GM12873 (cell line): Measurements from ENCODE around the gene OR51E1.

Source experiments
- CTCF ChIP-seq: IDR thresholded peaks from 2 replicates; pipeline ENCODE4 v1.5.1; 2012; ENCODE audit warnings: low read depth, mild to moderate bottlenecking, moderate library complexity, low read length, control low read depth; ENCODE audit not compliant: insufficient read depth; ENCODE audit errors: missing control alignments

The OR51E1 gene

DNA sequence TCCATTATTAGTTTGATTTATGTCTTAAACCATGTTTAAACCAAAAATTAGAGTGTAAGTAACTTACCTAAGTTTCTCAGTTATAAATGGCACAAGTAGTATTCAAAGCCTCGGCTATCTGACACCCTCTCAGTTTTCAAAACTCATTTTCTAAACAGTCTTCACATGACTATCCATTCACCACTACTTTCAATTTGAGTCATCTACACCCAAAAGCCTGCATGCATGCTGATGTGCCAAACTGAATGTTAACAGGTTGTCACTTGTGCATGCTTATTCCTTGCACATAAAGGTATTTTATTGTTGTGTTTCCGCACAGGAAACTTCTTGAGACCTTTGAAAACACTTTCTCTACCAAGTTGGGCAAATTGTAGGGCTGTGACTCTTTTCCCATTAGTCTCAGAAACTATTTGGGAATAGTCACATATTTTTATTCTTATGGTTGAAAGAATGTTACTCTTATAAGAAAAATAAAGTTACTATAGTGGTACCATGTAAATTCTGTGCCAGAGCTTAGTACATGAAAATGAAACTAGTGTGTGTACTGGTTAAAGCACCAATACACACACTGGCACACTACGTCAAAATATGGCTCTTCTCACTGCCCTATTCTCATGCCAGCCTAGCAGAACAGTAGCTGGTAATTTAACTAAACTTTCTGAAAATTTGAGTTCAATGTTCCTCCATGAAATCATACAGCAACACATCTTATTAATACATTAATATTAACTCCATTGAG, 56.1 kb downstream of the OR51E1 start:
- no peak for TF ChIP-seq CTCF

DNA sequence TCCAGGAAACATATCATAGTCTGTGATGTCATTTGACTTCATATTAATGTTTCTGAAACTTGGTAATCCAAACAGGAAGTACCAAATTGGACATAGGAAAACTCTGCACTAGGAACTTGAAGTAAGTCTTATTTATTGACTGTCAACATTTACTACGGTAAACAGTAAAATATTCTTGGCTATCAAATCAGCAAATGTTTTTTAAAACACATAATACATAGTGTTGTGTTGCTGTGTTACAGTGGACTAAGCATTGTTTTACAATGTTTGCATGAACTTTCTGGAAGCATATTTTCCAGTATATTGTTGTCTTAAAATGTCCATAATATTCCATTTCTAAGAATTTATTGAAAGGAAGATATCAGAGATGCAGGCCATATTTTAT, 56.6 kb downstream of the OR51E1 start:
- TF ChIP-seq CTCF: no peak

DNA sequence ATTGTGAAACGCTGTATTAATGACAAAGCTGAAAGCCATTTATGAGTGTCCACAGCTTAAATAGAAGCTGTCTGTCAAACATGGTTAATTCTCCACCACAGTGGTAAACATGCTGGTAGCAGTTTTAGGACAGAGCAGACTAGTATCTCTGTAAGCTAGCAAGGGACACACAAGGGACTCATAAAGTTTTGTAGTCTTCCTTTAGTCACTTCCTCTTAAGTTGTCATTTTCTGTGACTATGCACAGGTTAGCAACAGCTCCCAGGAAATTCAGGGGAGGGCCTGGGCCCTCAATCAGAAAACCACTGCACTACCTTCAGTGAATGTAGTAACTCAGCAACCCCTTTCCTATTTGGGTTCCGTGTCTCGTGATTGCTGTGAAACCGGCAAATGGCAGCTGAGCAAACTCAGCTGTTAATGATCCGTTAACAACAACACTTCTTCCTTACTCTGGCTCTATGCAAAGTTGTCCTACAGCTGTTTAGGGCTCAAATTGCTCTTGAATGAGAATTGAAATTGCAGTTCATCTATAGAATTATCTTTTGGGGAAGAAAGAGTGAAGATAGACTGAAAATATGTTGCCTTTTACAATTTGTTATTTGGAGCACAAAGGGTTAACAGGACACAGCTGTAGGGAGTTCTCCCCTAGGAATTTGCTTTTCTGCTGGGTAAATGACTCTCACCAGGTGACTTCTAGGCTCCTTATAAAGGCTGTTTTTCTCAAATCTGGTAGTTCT, 60.4 kb downstream of the OR51E1 start, which contains the start of gene MMP26:
TSS of gene MMP26 (plus strand) at position 731 of the 736 bp plus-strand sequence.
- TF ChIP-seq CTCF: no peak

- no peak for TF ChIP-seq CTCF
These were observed 61.1 kb downstream of the OR51E1 start for GRCh38 chr11:4704790-4705334.
